ENCODE results near the gene CCDC150. TPM values are rescaled to one million over a fixed set of nuclear protein-coding genes. Genes with fewer than 3 reads are reported as not detected.

The CCDC150 gene
- total and polyA plus RNA-seq, 4 donors: 0.78 to 6.3 (median 5.1) TPM

- H3K27me3 ChIP-seq (ENCODE audit: control insufficient read depth in 4 of 4, insufficient read depth in 4 of 4, low read length in 3 of 4): no peaks in the 10 kb centered on the region
- H3K4me3 ChIP-seq (ENCODE audit: low read depth in 1 of 3, low read length in 3 of 3): no peak overlapping the region
- peaks cover 0 to 2% (median 0%) of the 10 kb centered on the region in 4 donors for H3K36me3 ChIP-seq (ENCODE audit: control insufficient read depth in 4 of 4, insufficient read depth in 3 of 4, low read depth in 1 of 4, low read length in 3 of 4)
- H3K9me3 ChIP-seq (ENCODE audit: control insufficient read depth in 4 of 4, low read length in 3 of 4): no peaks in the 10 kb centered on the region
- peaks cover 0 to under 1% (median 0%) of the 10 kb centered on the region in 4 donors for H3K4me1 ChIP-seq (ENCODE audit: control insufficient read depth in 4 of 4, insufficient read depth in 4 of 4, low read length in 3 of 4)
- no peak overlapping the region for H3K27ac ChIP-seq (ENCODE audit: low read depth in 1 of 2, low read length in 2 of 2)
- H3K9ac ChIP-seq (ENCODE audit: low read depth in 1 of 2, low read length in 2 of 2): no peak overlapping the region
- DNase-seq (ENCODE audit: low spot score): no peak
- 74% methylated on average over 3 of the region's 3 CpGs for WGBS
- TF ChIP-seq SP1 (IDR thresholded peaks at IDR 0.05): no peak
- TF ChIP-seq HNF4G (IDR thresholded peaks at IDR 0.05): no peak
- no peak for TF ChIP-seq GABPA (IDR thresholded peaks at IDR 0.05 in 1 of 2, conservative IDR thresholded peaks at IDR 0.05 in 1 of 2)
- TF ChIP-seq, protein P1, sequence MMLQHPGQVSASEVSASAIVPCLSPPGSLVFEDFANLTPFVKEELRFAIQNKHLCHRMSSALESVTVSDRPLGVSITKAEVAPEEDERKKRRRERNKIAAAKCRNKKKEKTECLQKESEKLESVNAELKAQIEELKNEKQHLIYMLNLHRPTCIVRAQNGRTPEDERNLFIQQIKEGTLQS (IDR thresholded peaks at IDR 0.05): no peak
- TF ChIP-seq, protein P2, sequence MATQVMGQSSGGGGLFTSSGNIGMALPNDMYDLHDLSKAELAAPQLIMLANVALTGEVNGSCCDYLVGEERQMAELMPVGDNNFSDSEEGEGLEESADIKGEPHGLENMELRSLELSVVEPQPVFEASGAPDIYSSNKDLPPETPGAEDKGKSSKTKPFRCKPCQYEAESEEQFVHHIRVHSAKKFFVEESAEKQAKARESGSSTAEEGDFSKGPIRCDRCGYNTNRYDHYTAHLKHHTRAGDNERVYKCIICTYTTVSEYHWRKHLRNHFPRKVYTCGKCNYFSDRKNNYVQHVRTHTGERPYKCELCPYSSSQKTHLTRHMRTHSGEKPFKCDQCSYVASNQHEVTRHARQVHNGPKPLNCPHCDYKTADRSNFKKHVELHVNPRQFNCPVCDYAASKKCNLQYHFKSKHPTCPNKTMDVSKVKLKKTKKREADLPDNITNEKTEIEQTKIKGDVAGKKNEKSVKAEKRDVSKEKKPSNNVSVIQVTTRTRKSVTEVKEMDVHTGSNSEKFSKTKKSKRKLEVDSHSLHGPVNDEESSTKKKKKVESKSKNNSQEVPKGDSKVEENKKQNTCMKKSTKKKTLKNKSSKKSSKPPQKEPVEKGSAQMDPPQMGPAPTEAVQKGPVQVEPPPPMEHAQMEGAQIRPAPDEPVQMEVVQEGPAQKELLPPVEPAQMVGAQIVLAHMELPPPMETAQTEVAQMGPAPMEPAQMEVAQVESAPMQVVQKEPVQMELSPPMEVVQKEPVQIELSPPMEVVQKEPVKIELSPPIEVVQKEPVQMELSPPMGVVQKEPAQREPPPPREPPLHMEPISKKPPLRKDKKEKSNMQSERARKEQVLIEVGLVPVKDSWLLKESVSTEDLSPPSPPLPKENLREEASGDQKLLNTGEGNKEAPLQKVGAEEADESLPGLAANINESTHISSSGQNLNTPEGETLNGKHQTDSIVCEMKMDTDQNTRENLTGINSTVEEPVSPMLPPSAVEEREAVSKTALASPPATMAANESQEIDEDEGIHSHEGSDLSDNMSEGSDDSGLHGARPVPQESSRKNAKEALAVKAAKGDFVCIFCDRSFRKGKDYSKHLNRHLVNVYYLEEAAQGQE (IDR thresholded peaks at IDR 0.05): no peak
- no peak for TF ChIP-seq NR2F2 (IDR thresholded peaks at IDR 0.05)
- TF ChIP-seq RAD21 (IDR thresholded peaks at IDR 0.05): no peak
These were observed 102.7 kb downstream of the CCDC150 start for GRCh38 chr2:196742216-196742615.

DNA sequence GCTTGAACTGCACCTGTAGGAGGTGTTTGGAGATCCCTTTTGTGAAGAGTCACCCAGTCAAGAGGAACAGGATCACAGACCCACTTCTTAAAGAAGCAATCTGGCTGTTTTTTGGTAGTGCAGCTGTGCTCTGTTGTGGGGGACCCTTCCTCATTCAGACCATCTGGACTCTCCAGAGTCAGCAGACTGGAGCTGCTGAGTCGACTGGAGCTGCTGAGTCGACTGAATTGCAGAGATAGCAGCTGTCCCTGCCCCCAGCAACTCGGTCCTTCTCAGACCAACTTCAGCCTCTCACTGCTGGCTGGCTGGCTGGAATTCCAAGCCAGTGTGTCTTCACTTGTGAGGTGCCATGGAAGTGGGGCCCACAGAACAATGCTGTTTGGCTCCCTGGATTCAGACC lies 103.2 kb downstream of the CCDC150 start:
- WGBS: 70% methylated on average over 3 of the region's 3 CpGs
- Histone ChIP-seq H3K4me3 (ENCODE audit: low read depth in 1 of 3, low read length in 3 of 3) (no peak overlapping the region), H3K27ac (ENCODE audit: low read depth in 1 of 2, low read length in 2 of 2) (no peak overlapping the region), H3K9ac (ENCODE audit: low read depth in 1 of 2, low read length in 2 of 2) (no peak overlapping the region), H3K4me1 (ENCODE audit: control insufficient read depth in 4 of 4, insufficient read depth in 4 of 4, low read length in 3 of 4) (peaks cover 0 to 3% (median 0%) of the 10 kb centered on the region in 4 donors), H3K27me3 (ENCODE audit: control insufficient read depth in 4 of 4, insufficient read depth in 4 of 4, low read length in 3 of 4) (no peaks in the 10 kb centered on the region), H3K36me3 (ENCODE audit: control insufficient read depth in 4 of 4, insufficient read depth in 3 of 4, low read depth in 1 of 4, low read length in 3 of 4) (peaks cover 0 to 2% (median 0%) of the 10 kb centered on the region in 4 donors), H3K9me3 (ENCODE audit: control insufficient read depth in 4 of 4, low read length in 3 of 4) (no peaks in the 10 kb centered on the region)
- TF ChIP-seq, protein P2 (IDR thresholded peaks at IDR 0.05): no peak
- TF ChIP-seq, protein P1 (IDR thresholded peaks at IDR 0.05): no peak
- no peak for DNase-seq (ENCODE audit: low spot score)

DNA sequence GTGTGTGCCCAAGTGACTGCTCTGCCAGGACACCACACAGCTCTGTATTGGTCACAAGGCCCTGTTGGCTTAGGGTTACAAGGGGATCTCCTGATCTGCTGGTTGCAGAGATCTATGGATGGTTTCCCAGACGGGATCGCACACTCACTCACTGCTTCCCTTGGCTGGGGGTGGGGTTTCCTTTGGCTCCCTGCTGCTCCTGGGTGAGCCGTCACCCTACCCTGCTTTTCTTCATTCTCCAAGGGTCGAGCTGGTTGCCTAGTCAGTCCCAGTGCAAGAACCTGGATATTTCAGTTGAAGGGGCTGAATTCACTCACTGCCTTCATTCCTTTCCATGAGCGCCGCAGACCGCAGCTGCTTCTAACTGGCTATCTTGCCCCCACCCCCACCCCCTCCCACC lies 103.7 kb downstream of the CCDC150 start:
- Histone ChIP-seq H3K4me1 (ENCODE audit: control insufficient read depth in 4 of 4, insufficient read depth in 4 of 4, low read length in 3 of 4) (peaks cover 0 to 8% (median under 1%) of the 10 kb centered on the region in 4 donors), H3K9me3 (ENCODE audit: control insufficient read depth in 4 of 4, low read length in 3 of 4) (no peaks in the 10 kb centered on the region), H3K27ac (ENCODE audit: low read depth in 1 of 2, low read length in 2 of 2) (no peak overlapping the region), H3K27me3 (ENCODE audit: control insufficient read depth in 4 of 4, insufficient read depth in 4 of 4, low read length in 3 of 4) (no peaks in the 10 kb centered on the region), H3K9ac (ENCODE audit: low read depth in 1 of 2, low read length in 2 of 2) (no peak overlapping the region), H3K36me3 (ENCODE audit: control insufficient read depth in 4 of 4, insufficient read depth in 3 of 4, low read depth in 1 of 4, low read length in 3 of 4) (peaks cover 0 to 2% (median 0%) of the 10 kb centered on the region in 4 donors), H3K4me3 (ENCODE audit: low read depth in 1 of 3, low read length in 3 of 3) (no peak overlapping the region)
- TF ChIP-seq, protein P3, sequence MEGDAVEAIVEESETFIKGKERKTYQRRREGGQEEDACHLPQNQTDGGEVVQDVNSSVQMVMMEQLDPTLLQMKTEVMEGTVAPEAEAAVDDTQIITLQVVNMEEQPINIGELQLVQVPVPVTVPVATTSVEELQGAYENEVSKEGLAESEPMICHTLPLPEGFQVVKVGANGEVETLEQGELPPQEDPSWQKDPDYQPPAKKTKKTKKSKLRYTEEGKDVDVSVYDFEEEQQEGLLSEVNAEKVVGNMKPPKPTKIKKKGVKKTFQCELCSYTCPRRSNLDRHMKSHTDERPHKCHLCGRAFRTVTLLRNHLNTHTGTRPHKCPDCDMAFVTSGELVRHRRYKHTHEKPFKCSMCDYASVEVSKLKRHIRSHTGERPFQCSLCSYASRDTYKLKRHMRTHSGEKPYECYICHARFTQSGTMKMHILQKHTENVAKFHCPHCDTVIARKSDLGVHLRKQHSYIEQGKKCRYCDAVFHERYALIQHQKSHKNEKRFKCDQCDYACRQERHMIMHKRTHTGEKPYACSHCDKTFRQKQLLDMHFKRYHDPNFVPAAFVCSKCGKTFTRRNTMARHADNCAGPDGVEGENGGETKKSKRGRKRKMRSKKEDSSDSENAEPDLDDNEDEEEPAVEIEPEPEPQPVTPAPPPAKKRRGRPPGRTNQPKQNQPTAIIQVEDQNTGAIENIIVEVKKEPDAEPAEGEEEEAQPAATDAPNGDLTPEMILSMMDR (IDR thresholded peaks at IDR 0.05; ENCODE audit: low read depth, low read length, missing input control): no peak
- no peak for TF ChIP-seq JUND (IDR thresholded peaks at IDR 0.05)
- no peak for TF ChIP-seq RXRA (IDR thresholded peaks at IDR 0.05)
- TF ChIP-seq SP1 (IDR thresholded peaks at IDR 0.05): no peak
- no peak for TF ChIP-seq GABPA (IDR thresholded peaks at IDR 0.05 in 1 of 2, conservative IDR thresholded peaks at IDR 0.05 in 1 of 2)
- TF ChIP-seq FOXA2 (IDR thresholded peaks at IDR 0.05): no peak
- TF ChIP-seq NR2F2 (IDR thresholded peaks at IDR 0.05): no peak
- TF ChIP-seq, protein P4, sequence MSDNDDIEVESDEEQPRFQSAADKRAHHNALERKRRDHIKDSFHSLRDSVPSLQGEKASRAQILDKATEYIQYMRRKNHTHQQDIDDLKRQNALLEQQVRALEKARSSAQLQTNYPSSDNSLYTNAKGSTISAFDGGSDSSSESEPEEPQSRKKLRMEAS (IDR thresholded peaks at IDR 0.05): no peak
- no peak for TF ChIP-seq HNF4A (conservative IDR thresholded peaks at IDR 0.05)
- TF ChIP-seq FOXA1 (IDR thresholded peaks at IDR 0.05): no peak
- TF ChIP-seq YY1 (IDR thresholded peaks at IDR 0.05): no peak
- TF ChIP-seq TAF1 (conservative IDR thresholded peaks at IDR 0.05): no peak
- WGBS: 95% methylated on average over 7 of the region's 7 CpGs
- DNase-seq (ENCODE audit: low spot score): no peak
